Chondrocyte (in vitro differentiated cells): ENCODE data around the gene PDILT. TPM values are rescaled to one million over a fixed set of nuclear protein-coding genes. Genes with fewer than 3 reads are reported as not detected.

Experiments
- DNase-seq: peaks from one replicate; pipeline ENCODE4 v3.0.0; 2021; ENCODE audit warnings: mixed read lengths, low spot score
- H3K27ac Mint-ChIP-seq: one replicate; pipeline ENCODE4 v1.8.0; 2021; ENCODE audit warnings: mild to moderate bottlenecking, moderate library complexity, mixed read lengths; ENCODE audit not compliant: unreplicated experiment
- H3K27me3 Mint-ChIP-seq: 2 replicates; pipeline ENCODE4 v1.8.0; 2021; ENCODE audit warnings: low read depth, mixed read lengths
- H3K36me3 Mint-ChIP-seq: 2 replicates; pipeline ENCODE4 v1.8.0; 2021; ENCODE audit warnings: low read depth, mixed read lengths
- H3K4me1 Mint-ChIP-seq: 2 replicates; pipeline ENCODE4 v1.8.0; 2021; ENCODE audit warnings: low read depth, mild to moderate bottlenecking, mixed read lengths
- H3K4me3 Mint-ChIP-seq: one replicate; pipeline ENCODE4 v1.8.0; 2021; ENCODE audit warnings: mild to moderate bottlenecking, moderate library complexity, mixed read lengths; ENCODE audit not compliant: unreplicated experiment
- H3K9me3 Mint-ChIP-seq: 2 replicates; pipeline ENCODE4 v1.8.0; 2021; ENCODE audit warnings: low read depth, mixed read lengths
- total RNA-seq: library from RNA; stranded (reverse); gene quantifications from 3 replicates; pipeline ENCODE4 v1.2.1, GENCODE V29; 2021
- TF ChIP-seq, protein P1 (sequence below): fragments of 200-600 bp; sonication (generic); IDR thresholded peaks from 2 replicates; pipeline ENCODE4 v1.5.0; 2021; ENCODE audit warnings: antibody characterized with exemption, mild to moderate bottlenecking, moderate library complexity

PDILT gene
- total RNA-seq, 1 donor from 2014 or later: not detected

DNA sequence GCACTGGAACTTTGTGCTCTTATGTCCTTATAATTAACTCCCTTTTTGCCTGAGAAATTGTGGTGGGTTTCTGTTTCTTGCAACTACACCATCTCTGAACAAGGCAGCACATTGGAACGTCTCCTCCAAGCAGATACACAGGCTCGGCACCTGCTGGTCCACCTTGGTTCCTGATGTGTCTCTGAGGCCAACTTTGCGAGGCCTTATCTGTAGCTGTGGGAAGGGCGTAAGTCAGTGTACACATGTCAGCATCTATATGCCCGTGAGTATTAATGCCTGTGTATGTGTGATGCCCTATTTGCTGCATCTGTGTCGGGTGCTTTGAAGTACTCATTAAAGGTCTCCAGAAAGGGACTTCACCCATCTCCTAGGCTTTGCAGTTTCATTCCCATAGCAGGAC is 94.8 kb downstream of the PDILT start:
- Mint-ChIP-seq H3K27ac (no peak overlapping the region), H3K4me1 (no peaks in the 10 kb centered on the region), H3K27me3 (peaks cover 7% of the 10 kb centered on the region), H3K36me3 (no peaks in the 10 kb centered on the region), H3K9me3 (no peaks in the 10 kb centered on the region), H3K4me3 (no peak overlapping the region)
- DNase-seq: no peak
- TF ChIP-seq, protein P1, sequence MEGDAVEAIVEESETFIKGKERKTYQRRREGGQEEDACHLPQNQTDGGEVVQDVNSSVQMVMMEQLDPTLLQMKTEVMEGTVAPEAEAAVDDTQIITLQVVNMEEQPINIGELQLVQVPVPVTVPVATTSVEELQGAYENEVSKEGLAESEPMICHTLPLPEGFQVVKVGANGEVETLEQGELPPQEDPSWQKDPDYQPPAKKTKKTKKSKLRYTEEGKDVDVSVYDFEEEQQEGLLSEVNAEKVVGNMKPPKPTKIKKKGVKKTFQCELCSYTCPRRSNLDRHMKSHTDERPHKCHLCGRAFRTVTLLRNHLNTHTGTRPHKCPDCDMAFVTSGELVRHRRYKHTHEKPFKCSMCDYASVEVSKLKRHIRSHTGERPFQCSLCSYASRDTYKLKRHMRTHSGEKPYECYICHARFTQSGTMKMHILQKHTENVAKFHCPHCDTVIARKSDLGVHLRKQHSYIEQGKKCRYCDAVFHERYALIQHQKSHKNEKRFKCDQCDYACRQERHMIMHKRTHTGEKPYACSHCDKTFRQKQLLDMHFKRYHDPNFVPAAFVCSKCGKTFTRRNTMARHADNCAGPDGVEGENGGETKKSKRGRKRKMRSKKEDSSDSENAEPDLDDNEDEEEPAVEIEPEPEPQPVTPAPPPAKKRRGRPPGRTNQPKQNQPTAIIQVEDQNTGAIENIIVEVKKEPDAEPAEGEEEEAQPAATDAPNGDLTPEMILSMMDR: no peak

Other genes with a start within 250 kb of the PDILT start
- not detected in 3 replicates for gene GP2, start 77.2 kb downstream of the PDILT start, total RNA-seq
- not detected in 3 replicates for gene UMOD, start 52.0 kb downstream of the PDILT start, total RNA-seq
- gene ACSM5, start 4.8 kb upstream of the PDILT start, total RNA-seq: 0.99 to 2.1 TPM (median 1.7 TPM) in 3 replicates
- 0.21 TPM in 1 of 3 replicates, not detected in the others for gene ACSM2A, start 46.8 kb upstream of the PDILT start, total RNA-seq
- gene ACSM2B, start 171.6 kb upstream of the PDILT start, total RNA-seq: 0.38 TPM in 1 of 3 replicates, not detected in the others